ENCODE results near the gene CCDC73. TPM values are rescaled to one million over a fixed set of nuclear protein-coding genes. Genes with fewer than 3 reads are reported as not detected.
"Not testable (repeated sequence)": the region's sequence is repeated elsewhere in the genome, so short reads cannot be mapped to it uniquely, and the experiment has no call there.

Gene CCDC73
- polyA plus RNA-seq, 10 donors = 0.05 to 0.66 (median 0.06) TPM; not detected in 3

DNA sequence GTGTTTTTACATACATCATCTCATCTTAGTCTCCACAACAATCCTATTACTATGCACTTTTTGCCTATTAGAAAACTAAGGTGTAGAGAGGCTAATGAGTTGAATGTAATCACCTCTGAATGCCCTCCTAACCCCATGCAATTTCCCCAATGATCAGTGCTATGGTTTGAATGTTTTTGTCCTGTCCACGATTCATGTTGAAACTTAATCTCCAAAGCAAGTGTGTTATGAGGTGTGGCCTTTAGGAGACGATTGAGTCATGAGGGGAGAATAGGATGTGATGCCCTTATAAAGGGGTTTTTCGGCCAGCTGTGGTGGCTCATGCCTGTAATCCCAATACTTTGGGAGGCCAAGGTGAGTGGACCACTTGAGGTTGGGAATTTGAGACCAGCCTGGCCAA is 2.0 kb upstream of the CCDC73 start:
- DNase-seq = no peak

DNA sequence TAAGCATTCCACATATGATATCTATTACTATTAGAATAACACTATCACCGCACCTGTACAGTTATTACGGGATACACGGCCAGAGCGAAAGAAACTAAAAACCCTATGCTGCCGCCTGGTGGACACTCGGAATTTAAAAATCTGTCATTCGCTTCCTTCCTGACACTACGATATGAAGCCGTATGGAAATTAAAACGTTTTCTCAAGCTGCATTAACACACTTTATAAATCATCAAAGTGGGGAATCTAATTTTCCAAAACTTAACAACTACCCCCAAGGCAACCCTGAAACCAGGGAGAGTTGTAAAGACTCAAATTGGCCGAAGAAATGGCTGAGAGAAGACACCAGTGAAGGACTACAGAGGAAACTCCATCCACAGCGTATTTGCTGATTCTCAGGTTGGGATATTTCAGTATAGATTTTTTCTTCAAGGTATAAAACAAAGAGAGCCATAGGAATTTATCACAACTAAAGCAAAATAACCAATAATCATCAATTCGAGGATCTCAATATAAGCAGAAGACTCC is 1.4 kb downstream of the CCDC73 start:
- DNase-seq = peak; percentile 25 to 69 (median 51)

DNA sequence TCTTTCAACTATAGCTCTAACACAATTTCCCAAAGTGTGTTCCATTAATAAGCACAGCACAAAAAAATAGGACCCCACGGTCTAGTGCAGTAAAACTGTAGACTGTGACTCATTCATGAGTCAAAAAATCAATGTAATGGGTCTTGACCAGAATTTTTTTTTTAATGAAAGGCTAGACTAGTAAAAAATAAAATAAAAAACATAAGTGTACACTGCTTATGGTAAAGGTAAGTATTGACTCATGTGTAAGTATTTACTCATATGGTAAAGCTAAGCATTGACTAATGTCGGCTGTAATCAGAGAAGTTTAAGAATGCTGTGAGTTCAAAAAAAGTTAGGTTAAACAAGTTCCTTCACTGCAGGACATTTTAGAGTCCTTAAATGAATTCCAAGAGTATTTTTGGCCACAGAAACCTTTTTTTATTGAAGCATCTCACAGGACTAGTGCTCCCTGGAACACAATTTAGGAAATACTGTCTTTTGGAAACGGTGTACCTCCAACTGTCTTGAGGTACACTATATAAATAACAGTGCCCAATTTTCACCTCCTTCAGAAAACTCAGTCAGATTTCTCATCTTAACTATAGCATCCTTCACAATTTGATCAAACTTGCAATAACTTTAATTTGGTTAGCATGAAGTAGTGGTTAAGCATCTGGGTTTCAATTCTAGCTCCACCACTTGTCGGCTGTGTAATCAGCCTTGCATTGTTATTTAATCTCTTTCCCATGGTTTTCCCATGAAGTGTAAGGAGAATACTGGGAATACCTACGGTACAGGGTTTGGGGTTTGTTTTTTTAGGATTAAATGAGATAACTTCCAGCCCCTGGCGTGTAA is 2.1 kb downstream of the CCDC73 start:
- no peak for DNase-seq

DNA sequence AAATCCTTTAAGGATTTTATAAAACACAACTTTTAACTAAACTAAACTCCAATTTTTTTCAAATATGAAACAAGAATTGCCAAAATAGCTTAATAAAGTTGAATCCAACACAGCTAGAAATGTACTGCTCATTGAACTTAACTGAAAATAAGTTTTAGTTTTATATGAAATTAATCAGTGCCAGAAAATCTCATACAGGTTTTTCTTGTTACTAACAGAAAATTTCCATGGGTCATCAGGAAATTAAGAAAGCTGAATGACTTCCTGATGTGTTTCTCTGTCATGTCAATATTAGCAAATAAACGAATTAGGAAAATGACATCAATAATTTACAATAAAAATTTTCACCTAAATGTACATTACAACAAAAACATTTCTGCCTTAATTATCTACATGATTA is 3.5 kb downstream of the CCDC73 start:
- DNase-seq = no peak

DNA sequence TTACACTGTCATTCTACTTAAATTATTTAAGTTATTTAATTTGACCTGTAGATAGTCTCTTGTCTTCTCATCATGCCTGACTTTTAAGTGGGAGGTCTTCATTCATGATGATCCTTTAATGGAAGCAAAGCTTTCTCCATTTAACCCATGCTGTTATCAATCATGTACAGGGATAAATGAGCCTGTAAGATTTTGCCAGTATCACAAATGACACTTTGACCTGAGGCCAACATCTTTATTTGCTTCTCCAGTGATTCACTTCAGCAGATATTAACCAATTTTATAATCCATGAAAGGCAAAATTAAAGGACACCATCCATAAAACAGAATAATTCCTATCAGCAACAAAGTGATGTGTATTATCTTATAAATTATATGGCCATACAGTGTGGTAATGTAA is 7.7 kb downstream of the CCDC73 start:
- no peak for DNase-seq

DNA sequence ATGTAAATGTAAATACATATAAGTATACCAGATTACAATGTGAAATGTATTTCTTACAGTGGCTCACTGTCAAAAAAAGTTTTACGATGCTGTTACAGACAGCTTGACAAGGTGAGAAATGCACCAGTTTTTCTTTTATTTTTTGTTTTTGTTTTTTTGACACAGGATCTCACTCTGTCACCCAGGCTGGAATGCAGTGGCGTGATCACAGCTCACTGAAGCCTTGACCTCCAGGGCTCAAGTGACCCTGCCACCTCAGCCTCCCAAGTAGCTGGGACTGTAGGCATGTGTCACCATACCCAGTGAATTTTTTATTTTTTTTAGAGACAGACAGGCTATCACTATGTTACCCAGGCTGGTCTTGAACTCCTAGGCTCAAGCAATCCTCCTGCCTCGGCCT is 9.2 kb downstream of the CCDC73 start:
- DNase-seq = no peak

DNA sequence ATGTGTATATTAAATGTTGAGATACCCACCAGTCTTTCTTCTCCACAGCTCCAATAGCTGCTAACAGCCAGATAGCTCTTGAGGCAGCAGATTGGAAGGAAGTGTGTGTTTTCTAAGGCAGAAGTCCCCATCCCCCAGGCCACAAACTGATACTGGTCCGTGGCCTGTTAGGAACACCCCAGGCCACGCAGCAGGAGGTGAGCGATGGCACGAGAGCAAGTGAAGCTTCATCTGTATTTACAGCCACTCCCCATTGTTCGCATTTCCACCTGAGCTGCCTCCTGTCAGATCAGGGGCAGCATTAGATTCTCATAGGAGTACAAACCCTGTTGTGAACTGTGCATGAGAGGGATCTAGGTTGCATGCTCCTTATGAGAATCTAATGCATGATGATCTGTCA is 12.7 kb downstream of the CCDC73 start:
- DNase-seq = no peak

DNA sequence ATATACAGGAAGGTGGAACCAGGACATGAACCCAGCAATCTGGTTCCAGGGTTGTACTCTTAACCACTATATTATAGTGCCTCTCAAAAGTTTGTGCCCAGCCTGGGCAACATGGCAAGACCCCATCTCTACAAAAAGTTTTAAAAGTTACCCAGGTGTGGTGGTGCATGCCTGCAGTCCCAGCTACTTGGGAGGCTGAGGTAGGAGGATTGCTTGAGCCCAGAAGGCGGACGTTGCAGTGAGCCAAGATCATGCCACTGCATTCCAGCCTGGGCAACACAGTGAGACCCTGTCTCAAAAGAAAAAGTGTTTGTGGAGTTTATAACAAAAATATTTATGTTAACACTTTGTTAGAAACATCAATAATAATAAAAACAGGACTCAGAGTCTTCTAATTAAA is 13.6 kb downstream of the CCDC73 start:
- not testable (repeated sequence) for DNase-seq

DNA sequence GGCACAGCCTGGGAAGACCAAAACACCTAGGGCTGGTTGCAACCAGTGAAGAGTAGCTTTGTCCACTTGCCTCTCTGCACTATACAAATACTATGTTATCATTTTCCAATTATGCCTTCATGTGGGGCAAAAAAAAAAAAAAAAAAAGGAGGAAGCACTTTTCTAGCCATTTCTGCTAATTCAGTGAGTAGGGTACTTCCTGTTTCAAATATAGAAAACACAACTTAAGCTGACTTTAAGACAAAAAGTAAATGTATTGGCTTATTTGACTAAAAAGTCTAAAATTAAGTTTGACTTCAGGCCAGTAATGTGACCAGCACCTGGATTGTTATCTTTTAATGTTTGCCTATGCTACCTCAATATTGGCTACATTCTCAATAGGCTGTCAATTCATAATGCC is 15.3 kb downstream of the CCDC73 start:
- DNase-seq = peak in 1 of 3 donors; percentile 1

DNA sequence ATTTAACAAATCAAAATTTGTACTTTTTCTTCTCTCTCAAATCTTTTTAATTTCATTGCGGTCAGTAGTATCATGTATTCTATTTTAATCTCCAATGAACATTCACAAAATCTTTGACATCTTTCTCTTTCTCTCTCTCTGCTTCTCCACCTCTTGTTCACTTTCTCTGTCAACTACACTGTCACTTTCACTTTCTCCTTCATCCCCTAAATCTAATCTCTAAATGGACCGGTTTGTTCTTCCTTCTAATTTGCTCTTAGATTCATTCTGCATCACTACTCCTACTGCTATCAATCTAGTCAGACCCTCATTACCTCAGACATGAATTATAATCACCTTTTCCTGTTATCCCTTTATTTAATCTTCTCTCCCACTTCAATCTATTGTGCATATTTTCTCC is 18.6 kb downstream of the CCDC73 start:
- DNase-seq = no peak

DNA sequence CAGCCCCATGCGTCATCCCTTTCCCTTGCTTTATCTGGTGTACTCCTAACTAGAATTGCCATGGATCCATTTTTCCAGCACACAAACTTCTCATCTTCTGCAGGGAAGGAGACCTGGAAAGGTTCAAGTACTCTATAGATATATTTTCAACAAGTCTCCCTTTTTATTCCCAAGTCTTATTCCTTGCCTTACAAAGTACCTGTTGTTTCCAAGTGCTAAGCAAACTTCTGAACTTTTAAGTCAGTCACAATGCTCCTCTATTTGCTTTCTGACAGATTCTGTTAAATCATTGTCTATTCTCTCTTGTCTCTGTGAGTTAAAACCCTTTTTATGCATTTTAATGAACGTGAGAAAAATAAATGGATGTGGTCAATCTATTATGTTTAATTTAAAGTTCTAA is 20.4 kb downstream of the CCDC73 start:
- no peak for DNase-seq

DNA sequence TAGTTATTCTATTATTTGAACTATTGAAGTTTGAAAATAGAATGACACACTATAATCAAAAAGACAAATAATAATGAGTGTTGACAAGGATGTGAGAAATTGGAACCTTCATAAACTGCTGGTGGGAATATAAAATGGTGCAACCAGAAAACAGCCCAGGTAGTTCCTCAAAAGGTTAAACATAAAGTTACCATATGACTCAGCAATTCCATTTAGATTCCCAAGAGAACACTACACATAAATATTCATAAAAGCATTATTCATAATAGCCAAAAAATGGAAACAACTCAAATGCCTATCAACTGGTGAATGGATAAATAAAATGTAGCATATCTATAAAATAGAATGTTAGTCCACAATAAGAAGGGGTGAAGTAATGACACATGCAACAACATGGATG is 21.7 kb downstream of the CCDC73 start:
- no peak for DNase-seq

DNA sequence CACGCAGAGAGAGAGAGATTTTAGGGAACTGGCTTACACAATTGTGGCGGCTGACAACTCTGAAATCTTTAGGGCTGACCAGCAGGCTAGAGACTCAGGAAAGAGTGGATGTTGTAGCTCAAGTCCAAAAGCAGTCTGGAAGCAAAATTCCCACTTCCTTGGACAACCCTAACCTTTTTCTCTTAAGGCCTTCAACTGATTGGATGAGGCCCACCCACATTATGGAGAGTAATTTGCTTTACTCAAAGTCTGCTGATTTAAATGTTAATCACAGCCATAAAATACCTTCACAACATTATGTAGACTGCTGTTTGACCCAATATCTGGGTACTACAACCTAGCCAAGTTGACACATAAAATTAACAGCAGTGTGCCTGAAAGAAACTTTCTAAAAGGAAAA is 32.7 kb downstream of the CCDC73 start:
- DNase-seq = not testable (repeated sequence)

DNA sequence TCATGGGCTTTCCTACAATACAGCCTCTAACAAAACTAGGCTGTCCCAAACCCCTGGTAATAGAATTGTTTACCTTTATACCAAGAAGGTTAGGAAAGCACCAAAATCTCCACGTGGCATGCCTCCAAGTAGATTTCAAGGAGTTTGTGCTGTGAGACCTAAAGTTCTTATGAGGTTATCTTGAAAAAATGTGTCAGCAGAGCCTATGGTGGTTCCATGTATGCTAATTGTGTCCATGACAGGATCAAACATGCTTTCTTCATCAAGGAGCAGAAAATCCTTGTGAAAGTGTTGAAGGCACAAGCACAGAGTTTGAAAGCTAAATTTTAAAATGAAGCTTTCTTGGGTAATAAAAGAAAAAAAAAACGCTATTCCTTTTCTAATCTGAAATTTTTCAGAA is 36.2 kb downstream of the CCDC73 start:
- no peak for DNase-seq

DNA sequence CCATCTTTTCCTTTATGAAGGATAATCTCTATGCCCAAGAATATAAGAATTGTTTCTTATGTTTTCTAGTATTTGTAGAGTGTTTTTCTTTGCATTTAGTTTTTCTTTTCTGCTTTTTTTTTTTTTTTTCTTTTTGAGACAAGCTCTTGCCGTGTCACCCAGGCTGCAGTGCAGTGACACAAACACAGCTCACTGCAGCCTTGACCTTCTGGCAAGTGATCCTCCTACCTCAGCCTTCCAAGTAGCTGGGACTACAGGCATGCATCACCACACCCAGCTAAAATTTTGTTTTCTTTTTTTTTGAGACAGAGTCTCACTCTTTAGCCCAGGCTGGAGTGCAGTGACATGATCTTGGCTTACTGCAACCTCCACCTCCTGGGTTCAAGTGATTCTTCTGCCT is 41.3 kb downstream of the CCDC73 start:
- DNase-seq = not testable (repeated sequence)

DNA sequence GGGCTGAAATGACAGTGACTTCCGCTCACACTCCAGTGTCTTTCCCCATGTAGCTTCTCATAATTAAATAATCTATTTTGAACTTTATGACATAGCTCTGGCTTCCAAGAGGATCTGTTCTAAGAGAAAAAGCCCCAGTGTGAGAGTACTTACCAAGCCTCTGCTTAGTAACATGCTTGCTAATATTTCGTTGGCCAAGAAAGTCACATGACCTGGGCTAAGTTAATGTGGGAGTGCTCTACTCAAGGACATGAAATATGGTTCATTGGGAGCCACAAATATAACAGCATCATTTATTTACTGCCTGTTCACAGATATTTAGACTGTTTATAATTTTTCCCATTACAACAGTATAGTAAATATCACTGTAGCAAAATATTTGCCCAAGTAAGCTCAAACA is 42.5 kb downstream of the CCDC73 start:
- DNase-seq = no peak

DNA sequence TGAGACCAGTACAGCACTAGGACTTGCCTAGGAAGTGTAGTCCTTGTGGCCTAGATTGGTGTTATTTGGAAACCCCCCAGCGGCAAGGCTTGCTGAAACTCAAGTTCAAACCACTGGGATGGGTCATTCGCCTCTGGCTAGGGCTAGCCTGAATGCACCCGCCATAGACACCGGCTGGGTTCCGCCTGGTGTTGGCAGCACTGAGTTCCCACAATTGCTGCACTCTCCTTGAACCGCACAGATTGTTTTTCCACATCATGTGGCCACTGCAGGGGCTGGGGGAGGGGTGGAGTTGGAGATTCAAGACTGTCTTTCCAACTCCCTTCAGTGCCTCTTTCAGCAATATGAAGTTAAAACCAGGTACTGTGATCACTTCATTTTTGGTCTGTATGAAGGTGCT is 43.1 kb downstream of the CCDC73 start:
- no peak for DNase-seq

DNA sequence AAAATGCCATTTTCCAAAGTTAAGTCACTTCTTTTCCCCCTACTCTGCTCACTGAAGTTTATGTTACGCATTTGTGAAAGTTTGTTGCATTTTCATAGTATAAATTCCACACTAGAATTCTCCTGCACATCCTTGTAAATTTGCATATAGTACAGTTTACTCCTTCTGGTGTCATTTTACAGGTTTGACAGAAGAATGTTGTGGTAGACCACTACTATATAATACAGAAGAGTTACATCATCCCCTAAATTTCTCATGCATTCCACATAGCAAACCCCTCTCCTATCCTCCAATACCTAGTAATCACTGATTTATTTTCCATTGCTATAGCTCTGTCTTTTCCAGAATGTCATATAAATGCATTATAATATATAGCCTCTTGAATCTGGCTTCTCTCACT is 64.5 kb downstream of the CCDC73 start:
- no peak for DNase-seq

DNA sequence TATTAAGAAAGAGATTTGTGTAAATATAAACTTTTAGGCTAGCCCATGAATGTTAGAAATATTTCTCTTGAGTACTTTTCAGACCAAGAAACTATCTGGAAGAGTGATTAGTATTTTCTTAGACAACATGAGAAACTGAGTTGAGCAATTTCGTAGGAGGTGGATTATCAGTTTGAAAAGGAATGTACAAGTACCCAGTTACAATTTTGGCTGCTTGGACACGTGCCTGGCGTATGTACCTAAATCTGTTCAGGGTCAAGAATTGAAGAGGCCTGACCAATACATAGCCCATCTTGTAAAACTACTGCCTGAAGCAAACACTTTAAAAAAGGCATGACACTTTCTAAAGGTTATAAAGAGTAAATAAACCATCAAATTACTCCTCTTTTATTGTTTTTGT is 71.1 kb downstream of the CCDC73 start:
- DNase-seq = no peak

DNA sequence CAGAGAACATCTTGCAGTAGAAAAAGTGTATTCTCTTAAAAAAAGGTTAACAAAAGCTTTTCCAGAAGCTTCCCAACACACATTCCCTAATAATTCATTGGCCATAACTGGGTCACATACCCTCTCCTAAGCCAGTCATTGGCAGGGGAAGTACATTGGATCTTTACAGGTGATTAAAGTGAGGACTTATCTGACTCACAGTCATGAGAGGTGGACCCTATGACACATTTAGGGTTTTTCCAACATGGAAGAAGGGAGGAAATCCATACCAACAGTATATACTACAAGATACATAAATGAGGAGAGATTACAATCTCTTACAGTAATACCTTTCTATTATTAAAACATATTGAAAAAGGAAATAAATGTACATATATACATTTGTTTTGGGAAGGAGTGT is 72.2 kb downstream of the CCDC73 start:
- DNase-seq = no peak

DNA sequence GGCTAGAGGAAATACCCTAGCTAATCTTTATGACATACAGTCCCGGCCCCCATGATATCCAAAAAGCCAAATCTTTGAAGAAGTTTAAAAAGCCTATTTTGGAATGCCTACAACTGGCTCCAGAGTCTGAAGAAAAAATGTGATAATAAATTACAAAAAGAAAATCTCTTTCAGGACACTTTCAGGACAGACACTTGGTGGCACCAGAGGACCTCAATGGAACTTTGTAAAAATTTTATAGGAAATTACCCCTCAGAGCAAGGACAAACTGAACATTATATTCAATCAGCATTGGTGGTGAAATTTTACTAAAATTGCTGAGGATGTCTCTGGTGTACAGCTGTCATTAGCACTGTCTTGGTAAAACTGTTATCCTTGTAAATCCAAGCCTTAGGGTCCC is 81.0 kb downstream of the CCDC73 start:
- no peak for DNase-seq

DNA sequence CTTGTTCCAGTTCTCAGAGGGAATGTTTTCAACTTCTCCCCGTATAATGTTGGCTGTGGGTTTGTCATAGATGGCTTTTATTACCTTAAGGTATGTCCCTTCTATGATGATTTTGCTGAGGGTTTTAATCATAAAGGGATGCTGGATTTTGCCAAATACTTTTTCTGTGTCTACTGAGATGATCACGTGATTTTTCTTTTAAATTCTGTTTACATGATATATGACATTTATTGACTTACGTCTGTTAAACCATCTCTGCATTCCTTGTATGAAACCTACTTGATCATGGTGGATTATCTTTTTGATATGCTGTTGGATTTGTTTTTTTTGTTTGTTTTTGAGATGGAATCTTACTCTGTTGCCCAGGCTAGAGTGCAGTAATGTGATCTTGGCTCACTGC is 85.5 kb downstream of the CCDC73 start:
- DNase-seq = not testable (repeated sequence)

DNA sequence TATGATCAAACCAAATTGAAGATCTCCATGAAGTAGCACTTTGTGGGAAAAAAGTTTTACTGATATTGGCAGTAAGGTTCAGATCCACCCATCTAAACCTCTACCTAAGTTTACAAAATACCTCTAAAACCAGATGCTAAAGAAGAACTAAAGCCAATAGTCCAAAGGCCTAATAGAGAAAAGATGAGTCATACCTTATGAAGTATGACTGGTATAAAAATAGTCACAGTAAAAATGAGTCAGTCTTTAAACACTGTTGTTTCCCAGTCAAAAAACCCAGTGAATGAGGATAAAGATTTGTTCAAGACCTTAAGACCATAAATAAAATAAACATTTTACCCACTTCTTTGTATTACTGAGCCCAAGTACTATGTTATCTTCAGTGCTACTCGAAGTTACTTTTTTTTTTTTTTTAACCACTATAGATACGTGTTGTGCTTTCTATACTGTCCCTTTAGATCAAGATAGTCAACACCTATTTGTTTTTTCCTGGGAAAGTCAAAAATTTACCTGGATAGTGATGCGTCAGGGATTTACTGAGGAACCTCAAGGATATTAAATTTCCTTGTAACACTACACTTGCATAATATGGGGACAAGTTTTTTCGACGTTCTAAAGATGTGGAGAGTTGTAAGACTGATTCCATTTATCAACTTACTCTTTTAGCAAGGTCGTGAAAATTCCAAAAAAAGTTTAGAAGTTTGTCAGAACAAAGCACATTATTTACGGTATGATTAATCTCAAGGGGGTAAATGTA is 87.3 kb downstream of the CCDC73 start:
- peak in 1 of 3 donors; percentile 34 for DNase-seq
